ENCODE data around the gene SYNPO2.

SYNPO2 gene

DNA sequence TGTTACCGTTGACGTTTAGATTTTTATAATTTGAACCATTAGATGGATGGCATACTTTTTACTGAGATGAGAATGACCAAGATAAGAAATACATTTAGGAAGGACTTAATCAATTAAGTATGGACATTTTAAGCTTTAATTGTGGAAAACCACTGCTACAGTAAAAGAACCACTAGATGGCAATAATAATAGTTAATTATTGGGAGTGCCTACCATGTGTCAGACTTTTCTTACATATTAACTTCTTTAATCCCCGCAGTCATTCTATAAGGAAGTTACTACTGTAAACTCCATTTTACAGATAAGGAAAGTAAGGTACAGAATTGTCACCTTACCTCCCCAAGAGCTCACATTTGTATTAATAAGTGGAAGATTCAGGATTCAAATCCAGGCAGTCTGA is 198.5 kb downstream of the SYNPO2 start:
- H3K4me3 ChIP-seq (replicated peaks; ENCODE audit: low read depth, low read length): no peak overlapping the region
- TF ChIP-seq, protein P1, sequence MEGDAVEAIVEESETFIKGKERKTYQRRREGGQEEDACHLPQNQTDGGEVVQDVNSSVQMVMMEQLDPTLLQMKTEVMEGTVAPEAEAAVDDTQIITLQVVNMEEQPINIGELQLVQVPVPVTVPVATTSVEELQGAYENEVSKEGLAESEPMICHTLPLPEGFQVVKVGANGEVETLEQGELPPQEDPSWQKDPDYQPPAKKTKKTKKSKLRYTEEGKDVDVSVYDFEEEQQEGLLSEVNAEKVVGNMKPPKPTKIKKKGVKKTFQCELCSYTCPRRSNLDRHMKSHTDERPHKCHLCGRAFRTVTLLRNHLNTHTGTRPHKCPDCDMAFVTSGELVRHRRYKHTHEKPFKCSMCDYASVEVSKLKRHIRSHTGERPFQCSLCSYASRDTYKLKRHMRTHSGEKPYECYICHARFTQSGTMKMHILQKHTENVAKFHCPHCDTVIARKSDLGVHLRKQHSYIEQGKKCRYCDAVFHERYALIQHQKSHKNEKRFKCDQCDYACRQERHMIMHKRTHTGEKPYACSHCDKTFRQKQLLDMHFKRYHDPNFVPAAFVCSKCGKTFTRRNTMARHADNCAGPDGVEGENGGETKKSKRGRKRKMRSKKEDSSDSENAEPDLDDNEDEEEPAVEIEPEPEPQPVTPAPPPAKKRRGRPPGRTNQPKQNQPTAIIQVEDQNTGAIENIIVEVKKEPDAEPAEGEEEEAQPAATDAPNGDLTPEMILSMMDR (IDR thresholded peaks at IDR 0.05; ENCODE audit: low read length, missing control alignments): peak; percentile 45
- peak; percentile 45 for DNase-seq (ENCODE audit: low read depth)

DNA sequence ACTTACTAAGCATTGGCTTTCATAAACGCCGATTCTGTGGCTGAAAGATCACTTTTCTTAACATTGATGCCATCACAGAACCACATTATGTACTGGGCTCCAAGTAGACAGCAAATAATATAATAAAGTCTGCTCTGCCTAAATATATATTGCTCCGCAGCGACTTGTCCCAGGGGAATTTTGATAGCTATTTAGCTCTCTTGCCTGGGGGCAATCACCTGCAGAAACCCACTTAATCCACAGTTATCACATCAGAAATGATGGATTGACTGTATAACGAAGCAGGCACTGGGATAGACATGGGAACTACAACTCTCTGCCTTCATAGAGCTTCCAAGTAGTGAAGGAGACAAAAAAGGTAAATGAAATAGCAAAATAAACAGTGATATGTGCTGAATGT is 199.0 kb downstream of the SYNPO2 start:
- no peak for DNase-seq (ENCODE audit: low read depth)
- H3K4me3 ChIP-seq (replicated peaks; ENCODE audit: low read depth, low read length): no peak overlapping the region
- TF ChIP-seq, protein P1 (IDR thresholded peaks at IDR 0.05; ENCODE audit: low read length, missing control alignments): no peak

DNA sequence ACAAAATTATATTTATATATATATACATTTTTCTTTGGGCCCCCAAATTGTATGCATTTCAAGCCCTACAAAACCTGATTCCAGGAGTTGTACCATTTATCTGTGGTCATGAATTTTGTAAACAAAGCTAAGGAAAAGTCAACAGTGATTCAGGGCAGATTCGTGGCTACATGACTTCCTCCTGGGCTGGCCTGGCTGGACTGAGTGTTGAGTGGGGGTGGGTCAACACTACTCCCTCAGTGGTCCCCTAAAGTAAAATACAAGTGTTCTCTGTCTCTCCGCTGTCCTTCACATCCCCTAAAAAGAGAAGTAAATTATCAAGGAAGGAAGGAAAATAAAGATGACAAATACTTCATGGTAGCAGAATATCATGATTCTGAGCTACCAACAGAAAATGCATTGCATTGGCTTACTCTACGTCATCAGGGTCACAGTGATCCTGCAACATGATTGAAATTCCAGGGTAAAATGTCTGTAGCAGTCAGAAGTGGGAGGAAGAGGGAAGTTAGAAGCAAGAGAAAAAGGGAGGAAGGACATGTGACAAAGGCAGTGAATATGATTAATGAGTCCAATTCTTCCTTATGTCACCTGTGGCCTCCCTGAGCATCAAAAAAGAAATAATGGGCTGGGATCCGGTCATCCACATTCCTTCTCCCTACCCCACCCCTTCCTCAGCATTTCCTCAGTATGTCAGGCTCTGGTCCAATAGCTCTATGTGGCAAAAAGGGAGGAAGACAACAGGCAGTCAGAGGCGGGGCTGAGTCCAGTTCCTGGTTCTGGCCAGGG is 204.6 kb downstream of the SYNPO2 start:
- H3K4me3 ChIP-seq (replicated peaks; ENCODE audit: low read depth, low read length): no peak overlapping the region
- TF ChIP-seq, protein P1 (IDR thresholded peaks at IDR 0.05; ENCODE audit: low read length, missing control alignments): no peak
- DNase-seq (ENCODE audit: low read depth): peak; percentile 16

DNA sequence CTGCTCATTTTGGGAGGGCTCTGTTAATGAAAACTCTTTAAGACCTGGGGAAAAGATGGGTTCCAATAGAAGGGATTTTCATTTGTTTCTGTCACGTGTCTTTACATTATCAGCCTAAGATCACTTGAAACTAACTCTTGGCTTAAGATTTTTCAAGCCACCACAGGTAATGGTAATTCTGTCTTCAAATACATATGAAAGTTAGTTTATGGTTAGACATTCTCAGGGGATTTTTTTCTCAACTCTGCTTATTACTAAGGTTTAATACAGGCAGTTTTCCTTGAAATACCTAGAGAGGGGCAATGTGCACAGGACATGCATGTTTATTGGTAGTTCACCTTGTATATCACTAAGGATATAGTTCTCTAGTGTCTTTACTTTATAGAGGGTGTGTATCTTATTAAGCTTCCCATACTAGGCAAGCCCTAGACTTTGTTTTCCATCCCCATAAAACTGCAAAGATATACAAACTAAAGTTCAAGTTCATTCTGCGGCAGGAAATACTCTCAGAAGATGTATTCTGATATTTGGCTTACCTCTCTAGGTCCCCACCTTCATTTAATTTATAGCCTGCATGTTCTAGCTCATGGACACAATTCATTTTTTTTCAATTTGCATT is 208.7 kb downstream of the SYNPO2 start:
- H3K4me3 ChIP-seq (replicated peaks; ENCODE audit: low read depth, low read length): no peak overlapping the region
- TF ChIP-seq, protein P1 (IDR thresholded peaks at IDR 0.05; ENCODE audit: low read length, missing control alignments): no peak
- no peak for DNase-seq (ENCODE audit: low read depth)

DNA sequence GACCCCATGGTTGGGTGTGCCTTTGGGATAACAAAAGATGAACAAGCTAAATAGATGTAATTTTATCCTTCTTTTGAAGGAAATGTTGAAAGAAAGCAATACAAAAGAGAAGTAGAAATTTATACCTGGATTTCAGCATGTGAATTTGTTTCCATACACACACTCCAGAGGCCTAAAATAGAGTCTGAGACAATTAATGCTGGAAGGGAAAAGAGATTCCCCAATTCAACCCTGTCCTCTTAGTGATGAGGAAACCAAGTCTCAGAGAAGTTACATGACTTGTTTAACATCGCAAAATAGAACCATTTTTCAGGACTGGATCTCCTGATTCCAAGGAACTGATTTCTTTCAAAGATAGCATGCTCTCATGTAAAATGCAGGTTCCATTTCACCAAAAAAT is 209.7 kb downstream of the SYNPO2 start:
- TF ChIP-seq, protein P1 (IDR thresholded peaks at IDR 0.05; ENCODE audit: low read length, missing control alignments): no peak
- H3K4me3 ChIP-seq (replicated peaks; ENCODE audit: low read depth, low read length): no peak overlapping the region
- DNase-seq (ENCODE audit: low read depth): no peak

DNA sequence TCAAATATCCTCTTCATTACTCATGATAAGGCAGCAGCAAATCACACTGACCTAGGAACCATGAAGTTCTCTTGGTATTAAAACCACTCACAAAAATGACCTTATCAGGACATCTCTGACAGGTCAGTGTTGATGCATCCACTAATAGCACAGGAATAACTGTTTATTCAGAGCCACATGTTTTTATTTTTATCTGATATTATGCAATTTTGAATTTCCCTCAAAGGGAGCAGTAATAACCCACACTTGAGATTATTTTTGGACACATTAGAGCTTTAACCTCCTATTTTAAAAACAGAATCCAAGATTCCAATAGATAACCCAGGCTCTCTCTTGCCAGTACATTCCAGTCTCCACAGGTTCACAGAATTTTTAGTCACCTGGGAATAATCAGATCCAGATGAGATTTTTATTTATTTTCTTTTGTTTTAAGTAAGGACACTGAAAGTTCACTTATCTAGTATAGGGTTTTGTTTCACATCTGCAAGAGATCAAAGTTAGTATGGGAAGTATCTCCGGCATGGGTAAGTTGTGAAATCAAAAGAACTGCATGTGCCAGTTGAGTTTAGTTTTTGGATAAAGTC is 210.7 kb downstream of the SYNPO2 start:
- no peak overlapping the region for H3K4me3 ChIP-seq (replicated peaks; ENCODE audit: low read depth, low read length)
- TF ChIP-seq, protein P1 (IDR thresholded peaks at IDR 0.05; ENCODE audit: low read length, missing control alignments): no peak
- peak; percentile 49 for DNase-seq (ENCODE audit: low read depth)
